Skeletal muscle satellite cell (primary cell): ENCODE results near the gene CTCFL.

ENCODE experiments used
- H3K27me3 ChIP-seq: 2 replicates; pipeline ENCODE4 v1.7.0; 2013; ENCODE audit warnings: low read length; ENCODE audit not compliant: control insufficient read depth, insufficient read depth
- H3K36me3 ChIP-seq: 2 replicates; pipeline ENCODE4 v1.7.0; 2013; ENCODE audit warnings: mild to moderate bottlenecking, control low read depth, low read length; ENCODE audit not compliant: insufficient read depth
- H3K4me1 ChIP-seq: 2 replicates; pipeline ENCODE4 v1.7.0; 2013; ENCODE audit warnings: low read length; ENCODE audit not compliant: control insufficient read depth, insufficient read depth
- H3K4me2 ChIP-seq: 2 replicates; pipeline ENCODE4 v1.7.0; 2013; ENCODE audit warnings: mild to moderate bottlenecking, low read length
- H3K4me3 ChIP-seq: 2 replicates; pipeline ENCODE4 v1.7.0; 2013; ENCODE audit warnings: low read length
- H3K9ac ChIP-seq: 2 replicates; pipeline ENCODE4 v1.7.0; 2013; ENCODE audit warnings: mild to moderate bottlenecking, low read depth, low read length, moderate library complexity
- H3K9me3 ChIP-seq: replicated peaks from 2 replicates; pipeline ENCODE4 v1.7.0; 2013; ENCODE audit warnings: mild to moderate bottlenecking, control low read depth, low read length

CTCFL gene

DNA sequence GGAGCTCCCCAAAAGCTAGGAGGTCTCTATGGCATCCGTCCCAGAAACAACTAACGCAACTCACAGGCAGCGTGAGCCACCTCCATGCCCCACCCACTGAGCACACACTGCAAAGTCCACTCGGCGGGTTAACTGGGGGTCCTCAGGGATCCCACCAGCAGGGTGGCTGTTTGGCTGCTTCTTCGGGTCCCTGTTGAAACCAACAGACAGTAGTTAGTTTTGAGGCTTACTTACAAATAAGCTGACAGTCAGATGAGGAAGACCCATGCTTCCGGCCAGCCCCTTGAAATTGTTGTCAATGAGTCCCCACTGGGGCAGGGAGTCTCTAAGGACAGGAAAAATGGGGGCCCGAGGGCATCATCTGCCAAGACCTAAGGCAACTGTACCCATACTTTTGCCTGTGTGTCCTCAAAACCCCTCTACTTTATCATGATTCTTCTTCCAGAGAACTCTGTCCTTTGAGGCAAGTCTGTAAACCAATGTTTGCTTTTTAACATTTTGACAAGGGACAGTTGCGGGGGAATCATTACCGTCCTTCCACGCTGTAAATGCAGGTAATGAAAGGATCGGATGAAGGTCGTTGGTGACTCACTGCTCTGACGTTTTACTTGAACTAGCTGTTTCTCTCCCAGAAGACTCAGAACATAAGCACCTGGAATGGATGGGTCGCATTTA, 33.8 kb upstream of the CTCFL start:
- Histone ChIP-seq H3K4me1 (no peaks in the 10 kb centered on the region), H3K9me3 (no peaks in the 10 kb centered on the region), H3K9ac (no peak overlapping the region)

DNA sequence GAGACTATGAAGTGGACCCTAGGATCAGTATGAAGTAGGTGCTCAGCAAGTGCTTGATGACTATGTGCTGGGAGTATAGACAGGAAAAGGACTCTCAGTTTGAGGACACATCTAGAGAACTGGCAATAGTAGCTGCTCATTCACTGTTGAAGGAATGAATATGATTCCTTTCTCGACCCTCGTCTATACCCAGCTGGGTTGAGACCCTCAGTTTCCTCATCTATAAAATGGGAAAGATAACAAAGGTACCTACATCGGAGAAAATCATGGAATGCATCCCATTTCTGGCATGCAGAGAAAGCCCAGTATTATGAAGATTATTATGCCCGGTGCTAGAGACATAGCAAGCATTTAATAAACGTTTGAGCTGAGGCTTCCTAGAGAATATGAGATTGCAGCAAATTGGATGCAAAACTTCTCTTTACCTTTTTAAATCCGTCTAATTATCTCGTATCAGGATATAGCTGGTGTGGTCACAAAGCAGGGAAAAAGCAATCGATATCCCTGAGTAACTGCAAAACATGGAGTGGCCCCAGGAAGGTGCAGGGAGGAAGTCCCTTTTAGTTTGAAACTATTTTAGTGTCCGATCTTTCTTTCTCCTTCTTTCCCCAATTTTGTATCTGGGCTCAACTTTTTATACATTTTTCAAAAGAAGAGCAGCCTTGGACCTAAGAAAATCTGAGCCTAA, 33.1 kb upstream of the CTCFL start:
- Histone ChIP-seq H3K4me2 (no peak overlapping the region), H3K4me3 (no peak overlapping the region), H3K9me3 (no peaks in the 10 kb centered on the region), H3K9ac (no peak overlapping the region), H3K36me3 (no peaks in the 10 kb centered on the region), H3K27me3 (peaks cover 89% of the 10 kb centered on the region), H3K4me1 (no peaks in the 10 kb centered on the region)

More for the DNA sequence above, 33.8 kb upstream of the CTCFL start:
- no peak overlapping the region for H3K4me3 ChIP-seq
- H3K27me3 ChIP-seq: peaks cover 87% of the 10 kb centered on the region
- no peaks in the 10 kb centered on the region for H3K36me3 ChIP-seq
- H3K4me2 ChIP-seq: no peak overlapping the region

DNA sequence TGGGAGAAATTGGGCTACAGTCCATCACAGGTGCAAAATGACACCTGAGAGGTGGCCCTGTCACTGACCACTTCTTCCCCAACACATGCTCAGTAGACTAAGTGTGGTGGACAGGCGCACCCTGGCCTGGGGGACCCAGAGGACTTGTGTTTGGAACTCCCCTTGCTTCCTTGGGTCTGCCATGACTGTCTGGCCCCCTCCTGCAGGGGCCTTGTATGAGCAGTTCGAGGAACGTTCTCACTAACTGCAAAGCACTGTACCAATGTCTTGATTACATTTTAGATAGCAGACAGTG, 32.0 kb upstream of the CTCFL start:
- Histone ChIP-seq H3K9ac (no peak overlapping the region), H3K4me1 (no peaks in the 10 kb centered on the region), H3K36me3 (no peaks in the 10 kb centered on the region), H3K9me3 (no peaks in the 10 kb centered on the region), H3K4me2 (no peak overlapping the region), H3K4me3 (no peak overlapping the region), H3K27me3 (peaks cover 95% of the 10 kb centered on the region)

DNA sequence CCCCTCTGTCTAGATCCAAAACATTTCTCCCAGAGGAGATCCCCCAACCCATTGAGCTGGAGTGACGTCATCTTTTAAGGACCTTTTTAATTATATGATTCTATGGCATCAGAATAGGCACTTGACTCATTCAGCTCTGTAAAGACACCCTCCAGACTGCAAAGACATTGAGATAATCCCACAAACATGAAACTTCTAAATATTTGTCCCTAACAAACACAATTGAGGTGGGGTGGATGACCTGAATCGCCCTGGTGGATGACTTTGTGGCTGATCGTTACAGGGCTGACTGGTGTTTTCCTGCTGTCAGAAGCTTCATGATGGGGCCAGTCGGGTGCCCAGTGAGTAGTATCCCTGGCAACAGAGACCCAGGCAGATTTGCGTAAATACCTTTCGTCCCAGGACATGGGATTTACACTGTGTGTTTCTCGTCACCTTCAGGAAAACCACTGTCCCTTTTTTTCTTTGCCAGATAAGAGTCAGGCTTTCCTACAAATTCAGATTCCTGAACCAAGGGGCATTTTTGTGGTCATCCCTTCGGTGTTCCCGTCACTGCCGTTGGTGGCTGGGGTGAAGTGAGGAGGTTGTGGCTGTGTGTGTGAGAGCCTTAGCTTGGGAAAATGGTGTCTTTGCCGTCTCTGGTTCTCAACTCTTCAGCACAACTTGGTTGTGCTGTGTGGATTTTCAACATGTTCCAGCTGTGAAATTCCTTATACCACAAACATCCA, 30.7 kb upstream of the CTCFL start:
- Histone ChIP-seq H3K4me3 (no peak overlapping the region), H3K27me3 (peaks cover 89% of the 10 kb centered on the region), H3K4me2 (no peak overlapping the region), H3K36me3 (no peaks in the 10 kb centered on the region), H3K9ac (no peak overlapping the region), H3K4me1 (no peaks in the 10 kb centered on the region), H3K9me3 (no peaks in the 10 kb centered on the region)

DNA sequence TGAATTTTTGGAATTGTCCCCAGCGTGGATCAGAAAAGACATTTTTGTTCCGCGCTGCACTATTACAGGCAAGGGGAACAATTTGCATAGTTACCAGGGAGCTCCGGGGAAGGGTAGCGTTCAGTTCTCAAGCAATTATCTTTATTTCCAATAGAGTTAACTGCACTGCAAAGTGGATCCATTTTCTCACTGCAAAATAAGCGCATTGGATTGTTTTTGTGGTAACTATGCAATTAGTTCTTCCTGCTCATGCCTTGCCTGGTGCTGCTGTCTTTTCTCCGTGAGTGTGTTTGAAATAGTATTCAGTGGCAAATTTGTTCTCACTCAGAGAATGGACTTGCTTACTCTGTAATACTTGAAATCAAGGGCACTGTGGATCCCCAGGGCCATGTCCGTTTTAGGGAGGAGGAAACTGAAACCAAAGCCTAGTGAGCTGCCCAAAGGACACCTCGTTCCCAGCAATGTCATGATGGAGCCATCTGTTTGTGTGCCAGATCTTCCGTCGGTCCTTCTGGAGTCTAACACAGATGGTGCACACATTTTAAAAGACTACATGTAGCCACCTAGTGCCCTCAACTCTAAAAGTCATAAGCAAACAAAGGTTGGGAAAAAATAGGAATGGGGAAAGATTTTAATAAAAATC, 28.6 kb upstream of the CTCFL start:
- H3K9ac ChIP-seq: no peak overlapping the region
- H3K4me2 ChIP-seq: no peak overlapping the region
- H3K36me3 ChIP-seq: no peaks in the 10 kb centered on the region
- H3K4me3 ChIP-seq: no peak overlapping the region
- no peaks in the 10 kb centered on the region for H3K4me1 ChIP-seq
- peaks cover 76% of the 10 kb centered on the region for H3K27me3 ChIP-seq
- H3K9me3 ChIP-seq: no peaks in the 10 kb centered on the region

DNA sequence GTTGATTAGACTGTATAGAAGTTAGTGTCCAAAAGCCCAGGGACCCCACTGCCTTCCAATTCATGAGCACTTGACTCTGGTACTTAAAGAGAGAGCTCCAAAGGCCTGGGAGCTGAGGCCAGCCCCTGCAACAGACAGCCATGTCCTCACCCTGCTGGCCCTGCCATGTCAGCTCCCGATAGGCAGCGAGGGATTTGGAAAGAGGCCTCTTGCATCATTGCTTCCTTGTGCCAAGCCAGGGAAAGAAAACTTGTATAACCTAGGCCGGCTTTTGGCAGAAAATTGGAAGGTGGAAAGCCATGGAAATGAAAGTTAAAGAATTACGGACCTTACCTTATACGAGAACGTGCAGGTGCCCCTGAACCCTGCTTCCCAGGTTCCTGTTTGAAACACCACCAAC, 27.5 kb upstream of the CTCFL start:
- Histone ChIP-seq H3K4me2 (no peak overlapping the region), H3K4me1 (no peaks in the 10 kb centered on the region), H3K27me3 (peaks cover 76% of the 10 kb centered on the region), H3K4me3 (no peak overlapping the region), H3K9me3 (no peaks in the 10 kb centered on the region), H3K36me3 (no peaks in the 10 kb centered on the region), H3K9ac (no peak overlapping the region)

DNA sequence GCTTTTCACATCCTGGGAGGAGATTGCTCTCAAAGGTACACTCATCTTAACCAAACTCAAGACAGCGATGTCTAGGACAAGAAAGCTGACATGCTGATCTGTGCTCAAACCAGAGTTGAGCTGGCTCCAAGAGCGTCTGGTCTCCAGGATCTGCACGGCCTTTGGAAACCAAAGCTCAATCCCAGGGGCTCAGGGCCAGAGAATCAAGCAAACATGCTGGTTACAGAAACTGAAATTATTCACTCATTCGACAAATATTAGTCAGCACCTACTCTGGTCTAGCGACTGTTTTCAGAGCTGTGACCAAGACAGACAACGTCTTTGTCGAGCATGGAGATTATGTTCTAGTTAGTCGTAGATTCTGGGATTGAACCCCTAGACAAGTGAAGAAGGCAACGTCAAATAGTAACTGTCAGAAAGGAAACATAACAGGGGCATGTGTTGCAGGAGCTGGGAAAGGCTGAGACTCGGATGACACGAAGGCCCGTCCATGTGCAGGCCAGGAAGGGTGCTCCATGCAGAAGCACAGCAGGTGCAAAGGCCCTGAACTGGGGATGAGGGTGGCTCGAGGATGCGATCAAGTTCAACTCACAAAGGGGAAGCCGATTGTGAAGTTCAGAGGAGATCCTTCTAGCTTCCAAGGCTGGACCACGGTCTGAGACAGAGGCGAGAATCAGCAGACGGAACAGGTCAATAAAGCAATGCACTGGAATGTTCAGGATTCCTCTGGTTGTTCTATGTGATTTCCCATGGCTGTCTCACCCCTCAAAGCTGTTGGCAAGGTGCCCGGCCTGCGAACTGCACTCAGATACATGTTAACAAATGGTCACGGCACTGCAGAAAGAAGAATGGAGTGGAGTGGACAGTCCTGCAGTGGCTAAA, 23.5 kb upstream of the CTCFL start:
- Histone ChIP-seq H3K36me3 (no peaks in the 10 kb centered on the region), H3K9me3 (no peaks in the 10 kb centered on the region), H3K4me3 (no peak overlapping the region), H3K9ac (no peak overlapping the region), H3K4me1 (no peaks in the 10 kb centered on the region), H3K27me3 (peaks cover 77% of the 10 kb centered on the region), H3K4me2 (no peak overlapping the region)

DNA sequence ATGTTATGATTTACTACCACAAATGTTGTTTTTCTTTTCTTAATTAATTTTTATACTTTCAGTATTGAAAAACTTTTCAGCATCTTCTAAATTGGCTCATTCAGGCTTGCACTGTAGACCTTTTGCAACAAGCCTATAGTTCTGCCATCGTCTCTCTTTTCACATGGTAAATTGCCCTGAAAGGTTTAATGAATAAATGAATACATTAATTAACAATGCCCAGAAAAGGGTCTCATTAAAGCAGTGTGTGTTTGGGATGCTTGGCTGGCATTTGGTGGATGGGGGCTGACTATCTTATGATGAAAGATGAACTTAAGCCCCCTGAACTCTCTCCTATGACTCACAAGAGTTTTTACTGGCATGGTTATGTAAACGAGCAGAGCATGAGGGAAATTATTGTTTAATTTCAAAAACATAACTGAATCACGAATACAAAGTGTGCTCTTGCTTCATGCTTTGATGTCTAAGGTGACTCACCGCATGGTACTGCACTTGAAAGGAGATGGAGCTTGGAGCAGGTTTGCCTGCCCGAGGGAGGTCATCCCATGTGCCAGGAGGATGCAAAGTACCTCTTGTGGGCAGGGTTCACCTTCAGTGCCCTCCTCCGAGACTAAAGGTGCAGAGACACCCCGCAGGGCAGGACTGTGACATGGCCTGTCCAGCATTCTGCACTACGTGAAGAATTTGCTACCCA, 22.2 kb upstream of the CTCFL start:
- Histone ChIP-seq H3K4me3 (no peak overlapping the region), H3K4me1 (no peaks in the 10 kb centered on the region), H3K27me3 (peaks cover 77% of the 10 kb centered on the region), H3K9me3 (no peaks in the 10 kb centered on the region), H3K4me2 (no peak overlapping the region), H3K9ac (no peak overlapping the region), H3K36me3 (no peaks in the 10 kb centered on the region)

DNA sequence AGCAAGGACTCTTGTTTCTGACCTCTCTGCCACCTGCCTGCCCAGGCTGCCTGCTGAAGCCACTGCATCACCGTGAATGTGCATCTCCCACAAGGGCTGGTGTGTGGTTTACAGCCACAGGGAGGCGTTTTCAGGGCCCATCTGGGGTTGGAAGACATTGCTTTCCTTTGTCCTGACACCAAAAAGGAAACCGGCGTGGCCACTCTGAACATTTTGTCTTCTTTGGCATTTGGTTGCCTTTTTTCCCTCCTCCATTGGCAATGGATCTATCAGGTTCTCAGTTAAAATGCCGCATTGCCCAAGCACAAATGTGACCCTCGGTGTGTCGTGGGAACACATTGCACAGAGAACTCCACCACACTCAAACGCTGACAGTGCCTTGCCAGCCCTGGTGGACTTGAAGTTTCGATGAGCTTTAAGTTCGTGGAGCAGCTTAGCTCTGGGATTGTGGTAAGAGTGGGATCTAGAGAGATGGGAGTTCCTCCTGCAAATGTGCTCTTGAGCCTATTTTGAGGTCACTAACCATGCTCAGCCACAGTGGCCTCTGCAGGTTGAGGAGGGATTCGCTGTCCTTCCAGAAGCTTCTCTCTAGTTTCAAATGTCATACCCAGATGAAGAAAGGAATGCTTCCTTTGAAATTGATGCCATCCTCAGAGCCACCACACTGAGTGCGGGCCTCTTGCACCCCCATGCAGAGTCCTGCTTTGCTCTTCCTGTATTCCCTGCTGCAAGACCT, 21.2 kb upstream of the CTCFL start:
- H3K36me3 ChIP-seq: no peaks in the 10 kb centered on the region
- H3K4me1 ChIP-seq: no peaks in the 10 kb centered on the region

DNA sequence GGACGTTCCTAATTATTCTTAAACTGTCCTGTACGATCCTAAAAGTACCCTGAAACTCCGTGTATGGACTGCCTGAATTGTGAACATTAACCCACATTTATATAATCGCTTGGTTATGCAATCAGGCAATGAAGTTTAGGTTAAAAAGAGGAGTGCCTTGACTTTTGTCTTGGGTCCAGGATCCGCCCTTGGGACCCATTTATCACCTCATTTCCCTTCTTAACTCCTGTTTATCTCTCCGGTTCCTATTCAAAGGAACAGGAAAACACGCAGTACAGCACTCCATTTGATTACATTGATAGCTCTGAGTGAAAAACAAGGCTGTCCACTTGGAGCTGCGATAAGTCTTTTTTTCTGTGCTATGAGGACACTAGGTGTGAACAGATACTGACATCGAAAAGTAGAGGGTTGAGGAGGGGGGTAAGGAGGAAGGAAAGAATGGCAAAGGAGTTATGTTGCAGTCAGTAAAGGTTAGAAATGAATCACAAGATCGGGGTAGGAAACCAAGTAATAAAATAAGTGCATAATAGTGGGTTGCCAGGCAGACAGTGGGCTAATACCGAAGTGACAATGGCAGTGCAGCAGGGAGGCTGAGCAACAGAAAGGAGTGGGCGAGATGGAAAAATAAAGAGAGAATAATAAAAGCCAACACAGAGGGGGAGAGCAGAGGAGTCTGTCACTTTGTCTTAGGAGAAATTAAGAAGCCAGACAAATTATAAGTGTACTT, 20.1 kb upstream of the CTCFL start:
- Histone ChIP-seq H3K36me3 (no peaks in the 10 kb centered on the region), H3K27me3 (peaks cover 87% of the 10 kb centered on the region), H3K4me1 (no peaks in the 10 kb centered on the region), H3K4me2 (no peak overlapping the region), H3K9me3 (no peaks in the 10 kb centered on the region), H3K9ac (no peak overlapping the region), H3K4me3 (no peak overlapping the region)

More for the DNA sequence above, 21.2 kb upstream of the CTCFL start:
- Histone ChIP-seq H3K9ac (no peak overlapping the region), H3K4me3 (no peak overlapping the region), H3K4me2 (no peak overlapping the region), H3K9me3 (no peaks in the 10 kb centered on the region), H3K27me3 (peaks cover 79% of the 10 kb centered on the region)
